WTC11 (cell line): Measurements from ENCODE around the gene ERC1. TPM values are rescaled to one million over a fixed set of nuclear protein-coding genes. Genes with fewer than 3 reads are reported as not detected.

Experiments
- ATAC-seq: fragments of 200-7000 bp; cut with Tn5 transposase; 2 replicates; pipeline ENCODE4 v1.10.0; 2021; ENCODE audit warnings: mild to moderate bottlenecking, moderate library complexity
- CTCF ChIA-PET: fragments of 300-600 bp; sonication (Branson Sonifier 250); formaldehyde crosslinking; loops from one replicate; lab custom pipeline; 2021; ENCODE audit warnings: antibody characterized with exemption; lab: Charles Lee
- POLR2A ChIA-PET: fragments of 350-600 bp; sonication (Branson Sonifier 250); formaldehyde crosslinking; loops from one replicate; lab custom pipeline; 2021; ENCODE audit warnings: antibody characterized with exemption; lab: Charles Lee
- DNase-seq: peaks from one replicate; pipeline ENCODE4 v3.0.0; 2021; ENCODE audit warnings: low spot score
- H3K27ac Mint-ChIP-seq: 2 replicates; pipeline ENCODE4 v1.8.0; 2021; ENCODE audit warnings: mixed read lengths
- H3K27me3 Mint-ChIP-seq: 2 replicates; pipeline ENCODE4 v1.8.0; 2021; ENCODE audit warnings: low read depth, mild to moderate bottlenecking, moderate library complexity, mixed read lengths
- H3K36me3 Mint-ChIP-seq: 2 replicates; pipeline ENCODE4 v1.8.0; 2021; ENCODE audit warnings: mixed read lengths
- H3K4me1 Mint-ChIP-seq: 2 replicates; pipeline ENCODE4 v1.8.0; 2022; ENCODE audit warnings: mixed read lengths
- H3K4me3 Mint-ChIP-seq: 2 replicates; pipeline ENCODE4 v1.8.0; 2021; ENCODE audit warnings: mild to moderate bottlenecking, moderate library complexity, mixed read lengths
- H3K9me3 Mint-ChIP-seq: 2 replicates; pipeline ENCODE4 v1.8.0; 2021; ENCODE audit warnings: mixed read lengths
- ATF2 ChIP-seq: sonication (generic); formaldehyde crosslinking; IDR thresholded peaks from 2 replicates; pipeline ENCODE4 v1.8.1; 2022; ENCODE audit warnings: low read depth, missing genetic modification reagents, borderline replicate concordance
- CDX4 ChIP-seq: fragments of 250-450 bp; sonication (Bioruptor Pico); IDR thresholded peaks from 2 replicates; pipeline ENCODE4 v1.9.0; 2021; ENCODE audit warnings: moderate library complexity, mild to moderate bottlenecking, inconsistent platforms, borderline replicate concordance
- CREB1 ChIP-seq: sonication (generic); formaldehyde crosslinking; IDR thresholded peaks from 2 replicates; pipeline ENCODE4 v1.8.0; 2023; ENCODE audit warnings: mild to moderate bottlenecking, missing genetic modification reagents
- GABPB1 ChIP-seq: sonication (generic); formaldehyde crosslinking; IDR thresholded peaks from 2 replicates; pipeline ENCODE4 v1.8.1; 2023; ENCODE audit warnings: mild to moderate bottlenecking, missing genetic modification reagents
- IRF2 ChIP-seq: sonication (generic); formaldehyde crosslinking; IDR thresholded peaks from 2 replicates; pipeline ENCODE4 v1.8.0; 2022; ENCODE audit warnings: low read depth, missing genetic modification reagents, borderline replicate concordance
- JUN ChIP-seq: sonication (generic); formaldehyde crosslinking; IDR thresholded peaks from 2 replicates; pipeline ENCODE4 v1.8.0; 2023; ENCODE audit warnings: mild to moderate bottlenecking, missing genetic modification reagents
- MYBL2 ChIP-seq: sonication (generic); formaldehyde crosslinking; IDR thresholded peaks from 2 replicates; pipeline ENCODE4 v1.8.1; 2023; ENCODE audit warnings: mild to moderate bottlenecking, moderate library complexity, missing genetic modification reagents
- NFATC4 ChIP-seq: fragments of 250-450 bp; sonication (Bioruptor Pico); IDR thresholded peaks from 2 replicates; pipeline ENCODE4 v1.9.0; 2021; ENCODE audit warnings: mild to moderate bottlenecking
- NFE2L1 ChIP-seq: sonication (generic); formaldehyde crosslinking; IDR thresholded peaks from 2 replicates; pipeline ENCODE4 v1.8.1; 2023; ENCODE audit warnings: missing genetic modification reagents
- PRRX2 ChIP-seq: fragments of 250-450 bp; sonication (Bioruptor Pico); IDR thresholded peaks from 2 replicates; pipeline ENCODE4 v1.8.0; 2021; ENCODE audit warnings: mild to moderate bottlenecking
- STAT6 ChIP-seq: sonication (generic); formaldehyde crosslinking; conservative IDR thresholded peaks from 2 replicates; pipeline ENCODE4 v1.8.1; 2023; ENCODE audit warnings: mild to moderate bottlenecking, low read depth, missing genetic modification reagents, moderate library complexity
- ZNF317 ChIP-seq: sonication (generic); formaldehyde crosslinking; IDR thresholded peaks from 2 replicates; pipeline ENCODE4 v1.8.1; 2023; ENCODE audit warnings: low read depth, mild to moderate bottlenecking, moderate library complexity, missing genetic modification reagents, borderline replicate concordance
- ZNF396 ChIP-seq: fragments of 250-450 bp; sonication (Bioruptor Pico); IDR thresholded peaks from 2 replicates; pipeline ENCODE4 v1.8.0; 2021; ENCODE audit warnings: mild to moderate bottlenecking, moderate library complexity, borderline replicate concordance
- ZNF423 ChIP-seq: fragments of 250-450 bp; sonication (Bioruptor Pico); IDR thresholded peaks from 2 replicates; pipeline ENCODE4 v2.1.2; 2022; ENCODE audit warnings: mild to moderate bottlenecking, moderate library complexity
- ZNF671 ChIP-seq: fragments of 250-450 bp; sonication (Bioruptor Pico); IDR thresholded peaks from 2 replicates; pipeline ENCODE4 v1.8.0; 2021; ENCODE audit warnings: mild to moderate bottlenecking
- total RNA-seq: library from RNA; stranded (reverse); gene quantifications from 3 replicates; pipeline ENCODE4 v1.2.3, GENCODE V29; 2021
- TF ChIP-seq, protein P1 (sequence below): fragments of 250-450 bp; sonication (Bioruptor Pico); conservative IDR thresholded peaks from 2 replicates; pipeline ENCODE4 v1.9.0; 2021; ENCODE audit warnings: mild to moderate bottlenecking
- TF ChIP-seq, protein P2 (sequence below): sonication (generic); formaldehyde crosslinking; IDR thresholded peaks from 2 replicates; pipeline ENCODE4 v1.8.0; 2022; ENCODE audit warnings: mild to moderate bottlenecking, missing genetic modification reagents
- TF ChIP-seq, protein P3 (sequence below): sonication (generic); formaldehyde crosslinking; IDR thresholded peaks from 2 replicates; pipeline ENCODE4 v1.8.1; 2022; ENCODE audit warnings: missing genetic modification reagents, borderline replicate concordance
- TF ChIP-seq, protein P4 (sequence below): sonication (generic); formaldehyde crosslinking; IDR thresholded peaks from 2 replicates; pipeline ENCODE4 v1.8.1; 2022; ENCODE audit warnings: mild to moderate bottlenecking, moderate library complexity, missing genetic modification reagents
- TF ChIP-seq, protein P5 (sequence below): sonication (generic); formaldehyde crosslinking; IDR thresholded peaks from 2 replicates; pipeline ENCODE4 v1.8.0; 2023; ENCODE audit warnings: missing genetic modification reagents

ERC1 gene
- total RNA-seq, 1 experiment from 2014 or later, result 47.5 TPM

DNA sequence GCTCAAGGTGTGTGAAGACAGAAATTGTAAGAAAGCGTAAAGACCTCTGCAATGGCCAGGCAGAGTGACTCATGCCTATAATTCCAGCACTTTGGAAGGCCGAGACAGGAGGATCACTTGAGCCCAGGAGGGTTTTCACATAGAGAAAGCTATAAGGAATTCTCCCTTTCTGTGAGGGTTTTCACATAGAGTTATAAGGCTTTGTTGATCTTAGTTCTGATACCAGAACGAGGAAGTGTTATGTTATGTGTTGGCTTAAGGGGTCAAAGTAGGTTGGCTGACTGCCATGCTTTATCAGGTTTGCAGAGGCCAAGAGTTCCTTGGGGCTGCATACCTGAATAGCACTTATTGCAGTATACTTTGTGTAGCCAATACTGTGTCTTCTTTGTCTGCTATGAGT is 139.1 kb downstream of the ERC1 start (continued):
- TF ChIP-seq, protein P1, sequence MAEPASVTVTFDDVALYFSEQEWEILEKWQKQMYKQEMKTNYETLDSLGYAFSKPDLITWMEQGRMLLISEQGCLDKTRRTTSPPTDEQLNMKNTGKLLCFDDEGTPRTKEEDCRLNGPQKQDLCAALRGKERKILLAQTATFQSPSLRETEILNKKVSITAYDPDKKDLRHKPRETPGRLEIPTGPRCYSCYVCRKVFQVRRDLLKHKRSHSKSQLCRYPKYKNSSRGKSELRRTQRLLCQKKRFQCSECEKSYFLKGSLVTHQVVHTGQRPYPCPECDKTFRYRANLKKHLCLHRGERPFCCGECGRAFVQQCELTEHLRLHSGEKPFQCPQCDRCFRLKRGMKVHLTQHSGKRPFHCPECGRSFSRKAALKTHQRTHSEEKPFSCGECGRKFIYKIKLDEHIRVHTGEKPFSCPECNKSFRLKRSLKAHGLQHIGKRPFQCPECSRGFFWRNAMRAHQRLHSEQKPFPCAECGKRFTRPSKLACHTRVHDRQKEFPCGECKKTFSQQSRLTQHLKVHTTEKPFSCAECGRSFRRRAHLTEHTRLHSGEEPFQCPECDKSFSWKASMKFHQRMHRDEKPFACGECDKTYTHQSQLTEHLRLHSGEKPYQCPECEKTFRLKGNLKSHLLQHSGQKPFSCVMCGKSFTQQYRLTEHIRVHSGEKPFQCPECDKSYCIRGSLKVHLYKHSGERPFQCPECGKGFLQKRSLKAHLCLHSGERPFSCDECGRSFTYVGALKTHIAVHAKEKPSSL, result no peak
- TF ChIP-seq PRRX2, result no peak
- TF ChIP-seq, protein P2, sequence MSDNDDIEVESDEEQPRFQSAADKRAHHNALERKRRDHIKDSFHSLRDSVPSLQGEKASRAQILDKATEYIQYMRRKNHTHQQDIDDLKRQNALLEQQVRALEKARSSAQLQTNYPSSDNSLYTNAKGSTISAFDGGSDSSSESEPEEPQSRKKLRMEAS (CRISPR knock-in tag), result no peak

DNA sequence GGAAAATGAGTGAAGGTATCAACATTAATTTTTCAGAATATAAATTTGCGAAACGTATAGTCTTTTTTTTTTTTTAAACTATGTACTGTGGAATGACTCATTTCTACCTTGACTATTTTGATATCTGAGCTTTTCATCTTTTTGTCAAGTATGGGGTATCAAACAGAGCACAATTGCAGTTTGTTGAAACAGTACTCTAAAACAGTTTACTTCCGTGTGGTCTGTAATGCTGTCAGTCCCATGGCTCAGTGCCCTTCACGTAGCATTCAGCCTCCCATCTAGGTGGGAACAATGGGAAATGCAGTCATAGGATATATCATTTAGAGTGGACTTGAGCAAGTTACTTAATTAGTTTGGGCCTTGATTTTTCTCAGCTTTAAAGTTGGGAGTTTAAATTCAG is 139.5 kb downstream of the ERC1 start:
- H3K36me3 Mint-ChIP-seq, result peaks cover 5% of the 10 kb centered on the region; the same call in 1 of the 2 replicates
- no peak for DNase-seq
- TF ChIP-seq GABPB1 (CRISPR knock-in tag) (no peak), MYBL2 (CRISPR knock-in tag) (no peak), ZNF423 (CRISPR knock-in tag) (no peak), ATF2 (CRISPR knock-in tag) (no peak), CDX4 (CRISPR knock-in tag) (no peak), NFATC4 (CRISPR knock-in tag) (no peak), ZNF671 (CRISPR knock-in tag) (no peak)
- TF ChIP-seq, protein P3, sequence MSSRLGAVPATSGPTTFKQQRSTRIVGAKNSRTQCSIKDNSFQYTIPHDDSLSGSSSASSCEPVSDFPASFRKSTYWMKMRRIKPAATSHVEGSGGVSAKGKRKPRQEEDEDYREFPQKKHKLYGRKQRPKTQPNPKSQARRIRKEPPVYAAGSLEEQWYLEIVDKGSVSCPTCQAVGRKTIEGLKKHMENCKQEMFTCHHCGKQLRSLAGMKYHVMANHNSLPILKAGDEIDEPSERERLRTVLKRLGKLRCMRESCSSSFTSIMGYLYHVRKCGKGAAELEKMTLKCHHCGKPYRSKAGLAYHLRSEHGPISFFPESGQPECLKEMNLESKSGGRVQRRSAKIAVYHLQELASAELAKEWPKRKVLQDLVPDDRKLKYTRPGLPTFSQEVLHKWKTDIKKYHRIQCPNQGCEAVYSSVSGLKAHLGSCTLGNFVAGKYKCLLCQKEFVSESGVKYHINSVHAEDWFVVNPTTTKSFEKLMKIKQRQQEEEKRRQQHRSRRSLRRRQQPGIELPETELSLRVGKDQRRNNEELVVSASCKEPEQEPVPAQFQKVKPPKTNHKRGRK (CRISPR knock-in tag), result no peak
- no peaks in the 10 kb centered on the region; the same call in 1 of the 2 replicates for H3K9me3 Mint-ChIP-seq
- H3K27me3 Mint-ChIP-seq, result peaks cover 14% of the 10 kb centered on the region; the same call in 1 of the 2 replicates
- peaks cover 5% of the 10 kb centered on the region for H3K4me1 Mint-ChIP-seq
- no peak overlapping the region for H3K4me3 Mint-ChIP-seq
- no peak overlapping the region for H3K27ac Mint-ChIP-seq
- ChIA-PET CTCF (interaction anchor here (1.6 to 2.3 kb wide), 2 partner anchors 13 to 38 kb away, joined by 6 to 8 read pairs; no protein-coding TSS in a partner anchor), POLR2A (no interaction called here)
- ATAC-seq, result no peak

DNA sequence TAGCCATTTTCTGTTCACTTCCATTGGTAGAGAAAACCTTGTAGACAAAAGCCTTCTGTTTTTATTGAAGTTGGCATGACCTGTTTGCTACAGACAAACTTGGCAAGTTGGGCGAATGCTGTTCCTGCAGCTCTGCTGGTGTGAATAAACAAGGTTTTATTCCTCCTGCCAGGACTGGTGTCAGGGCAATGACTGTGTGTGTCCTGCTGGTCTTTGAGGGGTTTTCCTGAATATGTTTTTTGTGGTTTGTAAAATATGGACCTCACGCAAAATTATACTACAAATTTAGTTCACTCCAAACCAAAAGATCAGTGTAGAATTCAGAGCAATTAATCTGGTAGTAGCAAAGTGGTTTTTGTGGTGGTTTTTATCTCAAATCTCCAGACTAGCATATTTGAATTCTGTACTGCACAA is 140.8 kb downstream of the ERC1 start:
- Mint-ChIP-seq H3K27me3 (0 out of 2 replicates have a peak, but pooled peaks cover 1% of the 10 kb centered on the region), H3K27ac (no peak overlapping the region), H3K4me1 (peaks cover 5% of the 10 kb centered on the region), H3K36me3 (peaks cover 5% of the 10 kb centered on the region; the same call in 1 of the 2 replicates), H3K9me3 (no peaks in the 10 kb centered on the region; the same call in 1 of the 2 replicates), H3K4me3 (no peak overlapping the region)
- no peak for DNase-seq
- no peak for ATAC-seq
- ChIA-PET POLR2A (no interaction called here), CTCF (no interaction called here)
- TF ChIP-seq NFE2L1 (CRISPR knock-in tag), result no peak
- TF ChIP-seq ZNF317 (CRISPR knock-in tag), result no peak
- no peak for TF ChIP-seq CREB1 (CRISPR knock-in tag)
- TF ChIP-seq, protein P4, sequence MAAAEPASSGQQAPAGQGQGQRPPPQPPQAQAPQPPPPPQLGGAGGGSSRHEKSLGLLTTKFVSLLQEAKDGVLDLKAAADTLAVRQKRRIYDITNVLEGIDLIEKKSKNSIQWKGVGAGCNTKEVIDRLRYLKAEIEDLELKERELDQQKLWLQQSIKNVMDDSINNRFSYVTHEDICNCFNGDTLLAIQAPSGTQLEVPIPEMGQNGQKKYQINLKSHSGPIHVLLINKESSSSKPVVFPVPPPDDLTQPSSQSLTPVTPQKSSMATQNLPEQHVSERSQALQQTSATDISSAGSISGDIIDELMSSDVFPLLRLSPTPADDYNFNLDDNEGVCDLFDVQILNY (CRISPR knock-in tag), result no peak
- TF ChIP-seq ATF2 (CRISPR knock-in tag), result no peak
- TF ChIP-seq IRF2 (CRISPR knock-in tag), result no peak
- no peak for TF ChIP-seq STAT6 (CRISPR knock-in tag)
- TF ChIP-seq, protein P5, sequence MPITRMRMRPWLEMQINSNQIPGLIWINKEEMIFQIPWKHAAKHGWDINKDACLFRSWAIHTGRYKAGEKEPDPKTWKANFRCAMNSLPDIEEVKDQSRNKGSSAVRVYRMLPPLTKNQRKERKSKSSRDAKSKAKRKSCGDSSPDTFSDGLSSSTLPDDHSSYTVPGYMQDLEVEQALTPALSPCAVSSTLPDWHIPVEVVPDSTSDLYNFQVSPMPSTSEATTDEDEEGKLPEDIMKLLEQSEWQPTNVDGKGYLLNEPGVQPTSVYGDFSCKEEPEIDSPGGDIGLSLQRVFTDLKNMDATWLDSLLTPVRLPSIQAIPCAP (CRISPR knock-in tag), result no peak
- no peak for TF ChIP-seq ZNF396
- no peak for TF ChIP-seq JUN
